ENCODE measurements around the gene LRP5. TPM values are rescaled to one million over a fixed set of nuclear protein-coding genes. Genes with fewer than 3 reads are reported as not detected.
"Not testable (repeated sequence)": the region's sequence is repeated elsewhere in the genome, so short reads cannot be mapped to it uniquely, and the experiment has no call there.

Gene LRP5
- total and polyA plus RNA-seq, 2 donors = 10.1 to 22.1 TPM

- Histone ChIP-seq H3K4me3 (ENCODE audit: low read length in 2 of 2) (no peak overlapping the region), H3K27ac (ENCODE audit: low read depth in 1 of 2, low read length in 1 of 2) (no peak overlapping the region), H3K4me1 (ENCODE audit: control insufficient read depth in 2 of 2, insufficient read depth in 2 of 2, low read length in 2 of 2) (peaks cover 8 to 27% of the 10 kb centered on the region in 2 donors), H3K36me3 (ENCODE audit: control insufficient read depth in 2 of 2, insufficient read depth in 2 of 2, low read length in 1 of 2) (no peaks in the 10 kb centered on the region), H3K27me3 (ENCODE audit: control insufficient read depth in 2 of 2, insufficient read depth in 1 of 2, low read length in 1 of 2) (no peaks in the 10 kb centered on the region), H3K9me3 (ENCODE audit: control insufficient read depth in 2 of 2, insufficient read depth in 1 of 2, low read length in 1 of 2) (no peaks in the 10 kb centered on the region)
- DNase-seq (ENCODE audit: low read depth in 6 of 9, low spot score in 9 of 9) = no peak
- 93% methylated on average over 11 of the region's 11 CpGs for WGBS
These were observed 25.8 kb downstream of the LRP5 start for GRCh38 chr11:68338051-68338780.

GRCh38 chr11:68340003-68340767 lies 27.8 kb downstream of the LRP5 start:
- 94% methylated on average over 16 of the region's 16 CpGs for WGBS
- Histone ChIP-seq H3K36me3 (ENCODE audit: control insufficient read depth in 2 of 2, insufficient read depth in 2 of 2, low read length in 1 of 2) (no peaks in the 10 kb centered on the region), H3K27me3 (ENCODE audit: control insufficient read depth in 2 of 2, insufficient read depth in 1 of 2, low read length in 1 of 2) (no peaks in the 10 kb centered on the region), H3K9me3 (ENCODE audit: control insufficient read depth in 2 of 2, insufficient read depth in 1 of 2, low read length in 1 of 2) (no peaks in the 10 kb centered on the region), H3K27ac (ENCODE audit: low read depth in 1 of 2, low read length in 1 of 2) (no peak overlapping the region), H3K4me1 (ENCODE audit: control insufficient read depth in 2 of 2, insufficient read depth in 2 of 2, low read length in 2 of 2) (peaks cover 7 to 27% of the 10 kb centered on the region in 2 donors), H3K4me3 (ENCODE audit: low read length in 2 of 2) (no peak overlapping the region)
- peak in 1 of 9 donors; percentile 48 for DNase-seq (ENCODE audit: low read depth in 6 of 9, low spot score in 9 of 9)

GRCh38 chr11:68340784-68341556 lies 28.6 kb downstream of the LRP5 start:
- peaks cover 7 to 27% of the 10 kb centered on the region in 2 donors for H3K4me1 ChIP-seq (ENCODE audit: control insufficient read depth in 2 of 2, insufficient read depth in 2 of 2, low read length in 2 of 2)
- H3K27me3 ChIP-seq (ENCODE audit: control insufficient read depth in 2 of 2, insufficient read depth in 1 of 2, low read length in 1 of 2) = no peaks in the 10 kb centered on the region
- no peak overlapping the region for H3K4me3 ChIP-seq (ENCODE audit: low read length in 2 of 2)
- H3K36me3 ChIP-seq (ENCODE audit: control insufficient read depth in 2 of 2, insufficient read depth in 2 of 2, low read length in 1 of 2) = no peaks in the 10 kb centered on the region
- no peak overlapping the region for H3K27ac ChIP-seq (ENCODE audit: low read depth in 1 of 2, low read length in 1 of 2)
- DNase-seq (ENCODE audit: low read depth in 6 of 9, low spot score in 9 of 9) = no peak
- WGBS = 84% methylated on average over 15 of the region's 15 CpGs
- no peaks in the 10 kb centered on the region for H3K9me3 ChIP-seq (ENCODE audit: control insufficient read depth in 2 of 2, insufficient read depth in 1 of 2, low read length in 1 of 2)

- Histone ChIP-seq H3K36me3 (ENCODE audit: control insufficient read depth in 2 of 2, insufficient read depth in 2 of 2, low read length in 1 of 2) (no peaks in the 10 kb centered on the region), H3K9me3 (ENCODE audit: control insufficient read depth in 2 of 2, insufficient read depth in 1 of 2, low read length in 1 of 2) (no peaks in the 10 kb centered on the region), H3K4me3 (ENCODE audit: low read length in 2 of 2) (no peak overlapping the region), H3K27ac (ENCODE audit: low read depth in 1 of 2, low read length in 1 of 2) (peak overlapping the region in 1 of 2 donors; percentile 13), H3K27me3 (ENCODE audit: control insufficient read depth in 2 of 2, insufficient read depth in 1 of 2, low read length in 1 of 2) (no peaks in the 10 kb centered on the region), H3K4me1 (ENCODE audit: control insufficient read depth in 2 of 2, insufficient read depth in 2 of 2, low read length in 2 of 2) (peaks cover 7 to 26% of the 10 kb centered on the region in 2 donors)
- 95% methylated on average over 21 of the region's 21 CpGs for WGBS
- DNase-seq (ENCODE audit: low read depth in 6 of 9, low spot score in 9 of 9) = no peak
These were observed 29.4 kb downstream of the LRP5 start for GRCh38 chr11:68341557-68342458.

- H3K36me3 ChIP-seq (ENCODE audit: control insufficient read depth in 2 of 2, insufficient read depth in 2 of 2, low read length in 1 of 2) = no peaks in the 10 kb centered on the region
- no peak for DNase-seq (ENCODE audit: low read depth in 6 of 9, low spot score in 9 of 9)
- H3K4me3 ChIP-seq (ENCODE audit: low read length in 2 of 2) = no peak overlapping the region
- no peaks in the 10 kb centered on the region for H3K27me3 ChIP-seq (ENCODE audit: control insufficient read depth in 2 of 2, insufficient read depth in 1 of 2, low read length in 1 of 2)
- H3K27ac ChIP-seq (ENCODE audit: low read depth in 1 of 2, low read length in 1 of 2) = peak overlapping the region in 1 of 2 donors; percentile 25
- no peaks in the 10 kb centered on the region for H3K9me3 ChIP-seq (ENCODE audit: control insufficient read depth in 2 of 2, insufficient read depth in 1 of 2, low read length in 1 of 2)
- peaks cover 4 to 18% of the 10 kb centered on the region in 2 donors for H3K4me1 ChIP-seq (ENCODE audit: control insufficient read depth in 2 of 2, insufficient read depth in 2 of 2, low read length in 2 of 2)
- WGBS = 93% methylated on average over 13 of the region's 13 CpGs
These were observed 30.2 kb downstream of the LRP5 start for GRCh38 chr11:68342459-68343158.

- WGBS = 91% methylated on average over 14 of the region's 14 CpGs
- Histone ChIP-seq H3K9me3 (ENCODE audit: control insufficient read depth in 2 of 2, insufficient read depth in 1 of 2, low read length in 1 of 2) (no peaks in the 10 kb centered on the region), H3K27me3 (ENCODE audit: control insufficient read depth in 2 of 2, insufficient read depth in 1 of 2, low read length in 1 of 2) (no peaks in the 10 kb centered on the region), H3K27ac (ENCODE audit: low read depth in 1 of 2, low read length in 1 of 2) (no peak overlapping the region), H3K36me3 (ENCODE audit: control insufficient read depth in 2 of 2, insufficient read depth in 2 of 2, low read length in 1 of 2) (peaks cover 0 to 3% of the 10 kb centered on the region in 2 donors), H3K4me3 (ENCODE audit: low read length in 2 of 2) (no peak overlapping the region), H3K4me1 (ENCODE audit: control insufficient read depth in 2 of 2, insufficient read depth in 2 of 2, low read length in 2 of 2) (peaks cover 4 to 16% of the 10 kb centered on the region in 2 donors)
- no peak for DNase-seq (ENCODE audit: low read depth in 6 of 9, low spot score in 9 of 9)
These were observed 31.4 kb downstream of the LRP5 start for GRCh38 chr11:68343761-68344256.

- H3K9me3 ChIP-seq (ENCODE audit: control insufficient read depth in 2 of 2, insufficient read depth in 1 of 2, low read length in 1 of 2); DNase-seq (ENCODE audit: low read depth in 6 of 9, low spot score in 9 of 9); H3K27ac ChIP-seq (ENCODE audit: low read depth in 1 of 2, low read length in 1 of 2); H3K4me3 ChIP-seq (ENCODE audit: low read length in 2 of 2); H3K27me3 ChIP-seq (ENCODE audit: control insufficient read depth in 2 of 2, insufficient read depth in 1 of 2, low read length in 1 of 2); H3K36me3 ChIP-seq (ENCODE audit: control insufficient read depth in 2 of 2, insufficient read depth in 2 of 2, low read length in 1 of 2): not testable (repeated sequence)
- peaks cover 4 to 16% of the 10 kb centered on the region in 2 donors for H3K4me1 ChIP-seq (ENCODE audit: control insufficient read depth in 2 of 2, insufficient read depth in 2 of 2, low read length in 2 of 2)
- WGBS = 96% methylated on average over 7 of the region's 7 CpGs
These were observed 32.4 kb downstream of the LRP5 start for GRCh38 chr11:68344821-68345220.
